Measurements from ENCODE around the gene ZDHHC11.
"Not testable (repeated sequence)": the region's sequence is repeated elsewhere in the genome, so short reads cannot be mapped to it uniquely, and the experiment has no call there.

Gene ZDHHC11

GRCh38 chr5:749101-749670, 101.6 kb downstream of the ZDHHC11 start:
- H3K36me3 ChIP-seq (ENCODE audit: control insufficient read depth, insufficient read depth, low read length) = no peaks in the 10 kb centered on the region
- no peaks in the 10 kb centered on the region for H3K27me3 ChIP-seq (replicated peaks; ENCODE audit: control insufficient read depth, insufficient read depth, low read length, poor library complexity, severe bottlenecking)
- H3K9me3 ChIP-seq (ENCODE audit: control insufficient read depth, low read length) = no peaks in the 10 kb centered on the region
- H3K4me1 ChIP-seq (ENCODE audit: control insufficient read depth, insufficient read depth, low read length, poor library complexity, severe bottlenecking) = no peaks in the 10 kb centered on the region
- no peak overlapping the region for H3K27ac ChIP-seq (ENCODE audit: insufficient read depth, low read length, poor library complexity, severe bottlenecking)
- H3K4me3 ChIP-seq (ENCODE audit: insufficient read depth, low read depth, low read length, poor library complexity, severe bottlenecking) = no peak overlapping the region
- no peak for DNase-seq

DNA sequence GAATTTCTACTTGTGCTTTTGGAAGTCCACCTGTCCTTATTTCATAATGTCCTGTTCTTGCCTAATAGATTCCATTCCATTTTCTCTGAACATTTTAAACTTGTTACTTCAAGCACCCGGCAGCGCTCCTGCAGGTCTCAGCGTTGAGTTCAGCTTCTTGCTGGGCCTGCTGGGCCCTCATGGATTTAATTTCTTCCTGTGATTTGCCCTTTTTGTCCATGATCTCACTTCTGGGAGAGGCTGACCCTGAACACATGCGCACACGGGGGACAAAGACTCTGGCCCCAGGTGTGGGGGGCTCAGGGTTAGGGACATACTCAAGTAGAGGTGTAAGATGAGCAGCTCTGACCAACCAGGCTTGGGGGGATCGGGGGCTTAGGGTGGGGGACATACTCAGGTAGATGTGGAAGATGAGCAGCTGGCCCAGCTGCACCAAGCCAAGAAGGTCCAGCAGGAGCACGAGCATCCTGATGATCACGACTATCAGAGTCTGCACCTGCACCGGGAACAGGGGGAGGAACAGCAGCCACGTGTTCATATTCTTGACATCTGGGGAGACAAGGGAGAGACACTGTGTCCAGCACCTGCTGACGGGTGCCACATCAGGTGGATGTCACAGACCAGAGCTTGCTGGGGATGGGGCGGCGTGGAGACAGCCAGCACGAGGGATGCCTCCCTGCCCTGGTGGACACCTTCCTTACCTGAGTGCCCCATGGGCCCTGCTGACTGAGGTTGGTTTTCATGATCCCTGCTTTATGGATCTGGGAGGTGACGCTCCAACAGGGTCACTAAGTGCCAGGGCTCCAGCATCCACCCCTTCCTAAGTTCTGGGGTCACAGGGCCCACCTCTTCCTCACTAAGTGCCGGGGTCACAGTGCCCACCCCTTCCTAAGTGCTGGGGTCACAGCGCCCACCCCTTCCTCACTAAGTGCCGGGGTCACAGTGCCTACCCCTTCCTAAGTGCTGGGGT, 102.5 kb downstream of the ZDHHC11 start:
- not testable (repeated sequence) for H3K27me3 ChIP-seq (replicated peaks; ENCODE audit: control insufficient read depth, insufficient read depth, low read length, poor library complexity, severe bottlenecking); H3K27ac ChIP-seq (ENCODE audit: insufficient read depth, low read length, poor library complexity, severe bottlenecking); H3K9me3 ChIP-seq (ENCODE audit: control insufficient read depth, low read length); H3K36me3 ChIP-seq (ENCODE audit: control insufficient read depth, insufficient read depth, low read length); DNase-seq; H3K4me3 ChIP-seq (ENCODE audit: insufficient read depth, low read depth, low read length, poor library complexity, severe bottlenecking); H3K4me1 ChIP-seq (ENCODE audit: control insufficient read depth, insufficient read depth, low read length, poor library complexity, severe bottlenecking)

DNA sequence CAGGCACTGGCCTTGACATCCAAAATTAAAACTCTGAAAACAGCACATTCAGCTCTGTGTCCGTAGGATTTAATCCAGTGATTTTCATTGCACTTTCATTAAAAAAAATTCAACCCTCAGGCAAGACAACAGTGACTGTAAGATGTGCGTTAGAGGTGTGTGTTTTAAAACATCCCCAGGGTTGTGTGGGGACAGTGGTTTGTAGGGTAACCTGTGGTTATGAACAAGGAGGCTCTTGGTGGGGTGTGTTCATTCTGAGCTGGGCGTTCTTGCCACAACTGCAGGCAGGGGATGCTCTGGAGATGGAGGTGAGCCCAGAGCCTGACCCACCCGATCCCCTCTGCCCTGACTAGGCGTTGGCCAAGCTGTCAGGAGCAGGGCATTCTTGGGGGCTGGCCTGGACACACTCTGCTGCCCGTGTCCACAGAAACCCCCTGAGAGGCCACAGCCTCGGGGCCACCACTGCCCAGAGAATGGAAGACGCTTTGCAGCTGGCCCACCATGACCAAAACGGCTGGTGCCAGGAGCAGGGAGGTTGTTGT, 103.4 kb downstream of the ZDHHC11 start:
- H3K27me3 ChIP-seq (replicated peaks; ENCODE audit: control insufficient read depth, insufficient read depth, low read length, poor library complexity, severe bottlenecking); H3K9me3 ChIP-seq (ENCODE audit: control insufficient read depth, low read length); DNase-seq; H3K27ac ChIP-seq (ENCODE audit: insufficient read depth, low read length, poor library complexity, severe bottlenecking); H3K4me3 ChIP-seq (ENCODE audit: insufficient read depth, low read depth, low read length, poor library complexity, severe bottlenecking); H3K4me1 ChIP-seq (ENCODE audit: control insufficient read depth, insufficient read depth, low read length, poor library complexity, severe bottlenecking); H3K36me3 ChIP-seq (ENCODE audit: control insufficient read depth, insufficient read depth, low read length): not testable (repeated sequence)

GRCh38 chr5:746258-746761, 104.5 kb downstream of the ZDHHC11 start:
- no peak for DNase-seq
- Histone ChIP-seq H3K4me1 (ENCODE audit: control insufficient read depth, insufficient read depth, low read length, poor library complexity, severe bottlenecking) (no peaks in the 10 kb centered on the region), H3K27me3 (replicated peaks; ENCODE audit: control insufficient read depth, insufficient read depth, low read length, poor library complexity, severe bottlenecking) (no peaks in the 10 kb centered on the region), H3K9me3 (ENCODE audit: control insufficient read depth, low read length) (no peaks in the 10 kb centered on the region), H3K27ac (ENCODE audit: insufficient read depth, low read length, poor library complexity, severe bottlenecking) (no peak overlapping the region), H3K4me3 (ENCODE audit: insufficient read depth, low read depth, low read length, poor library complexity, severe bottlenecking) (no peak overlapping the region), H3K36me3 (ENCODE audit: control insufficient read depth, insufficient read depth, low read length) (no peaks in the 10 kb centered on the region)
